Liver (tissue), 9 donors: Measurements from ENCODE around the gene PTPN6. TPM values are rescaled to one million over a fixed set of nuclear protein-coding genes. Genes with fewer than 3 reads are reported as not detected.
A peak's percentile ranks its signal among the peaks of the same experiment; 100 is the strongest.

Experiments
- DNase-seq: peaks from one replicate; pipeline ENCODE4 v3.0.0-alpha.2; 2017; ENCODE audit warnings: low spot score
- H3K27ac ChIP-seq, 2 donors: one replicate each; pipeline ENCODE4 v1.7.0; 2013; ENCODE audit warnings: inconsistent platforms in 2 of 2, low read length in 2 of 2, control low read depth in 1 of 2, low read depth in 1 of 2, mild to moderate bottlenecking in 1 of 2
- H3K27me3 ChIP-seq, 4 donors: one replicate each; pipeline versions ENCODE4 v1.6.1 to v1.7.0; 2013; ENCODE audit warnings: low read length in 3 of 4, inconsistent platforms in 1 of 4, mild to moderate bottlenecking in 1 of 4, moderate library complexity in 1 of 4; ENCODE audit not compliant: control insufficient read depth in 4 of 4, insufficient read depth in 4 of 4
- H3K36me3 ChIP-seq, 4 donors: one replicate each; pipeline versions ENCODE4 v1.6.1 to v1.7.0; 2013; ENCODE audit warnings: low read length in 3 of 4, mild to moderate bottlenecking in 3 of 4, low read depth in 1 of 4, moderate library complexity in 1 of 4; ENCODE audit not compliant: control insufficient read depth in 4 of 4, insufficient read depth in 3 of 4
- H3K4me1 ChIP-seq, 4 donors: one replicate each; pipeline versions ENCODE4 v1.6.1 to v1.7.0; 2013; ENCODE audit warnings: low read length in 3 of 4, mild to moderate bottlenecking in 3 of 4, moderate library complexity in 1 of 4; ENCODE audit not compliant: control insufficient read depth in 4 of 4, insufficient read depth in 4 of 4
- H3K4me3 ChIP-seq, 3 donors: one replicate each; pipeline versions ENCODE4 v1.6.1 to v1.7.0; 2013; ENCODE audit warnings: low read length in 3 of 3, control low read depth in 1 of 3, low read depth in 1 of 3, mild to moderate bottlenecking in 1 of 3
- H3K9ac ChIP-seq, 2 donors: one replicate each; pipeline ENCODE4 v1.7.0; 2013; ENCODE audit warnings: low read length in 2 of 2, mild to moderate bottlenecking in 2 of 2, moderate library complexity in 2 of 2, control low read depth in 1 of 2, low read depth in 1 of 2
- H3K9me3 ChIP-seq, 4 donors: one replicate each; pipeline versions ENCODE4 v1.6.1 to v1.7.0; 2013; ENCODE audit warnings: low read length in 3 of 4; ENCODE audit not compliant: control insufficient read depth in 4 of 4
- CTCF ChIP-seq: fragments of 150-350 bp; IDR thresholded peaks from 2 replicates; pipeline ENCODE4 v1.5.1; 2017; ENCODE audit warnings: improper control_type of control experiment, low read depth, low read length; ENCODE audit not compliant: missing input control
- EGR1 ChIP-seq, 2 donors: IDR thresholded peaks; 2 replicates each; pipeline ENCODE4 v1.6.1; 2016 to 2018; ENCODE audit warnings: antibody characterized with exemption in 2 of 2, low read depth in 2 of 2
- FOXA1 ChIP-seq: IDR thresholded peaks from 2 replicates; pipeline ENCODE4 v1.6.1; 2016; ENCODE audit warnings: antibody characterized with exemption
- FOXA2 ChIP-seq: IDR thresholded peaks from 2 replicates; pipeline ENCODE4 v1.6.1; 2016; ENCODE audit warnings: antibody characterized with exemption
- HNF4A ChIP-seq, 2 donors: conservative IDR thresholded peaks; 2 replicates each; pipeline ENCODE4 v1.6.1; 2016; ENCODE audit warnings: antibody characterized with exemption in 2 of 2, mild to moderate bottlenecking in 2 of 2
- HNF4G ChIP-seq: IDR thresholded peaks from 2 replicates; pipeline ENCODE4 v1.6.1; 2016; ENCODE audit warnings: antibody characterized with exemption
- JUND ChIP-seq, 2 donors: IDR thresholded peaks; 2 replicates each; pipeline ENCODE4 v1.6.1; 2016; ENCODE audit warnings: antibody characterized with exemption in 2 of 2
- MAX ChIP-seq: IDR thresholded peaks from 2 replicates; pipeline ENCODE4 v1.6.1; 2016; ENCODE audit warnings: antibody characterized with exemption
- REST ChIP-seq: IDR thresholded peaks from 2 replicates; pipeline ENCODE4 v1.6.1; 2016; ENCODE audit warnings: antibody characterized with exemption, mild to moderate bottlenecking
- RXRA ChIP-seq, 2 donors: IDR thresholded peaks; 2 replicates each; pipeline ENCODE4 v1.6.1; 2017 to 2018; ENCODE audit warnings: antibody characterized with exemption in 2 of 2, mild to moderate bottlenecking in 1 of 2
- SP1 ChIP-seq: IDR thresholded peaks from 2 replicates; pipeline ENCODE4 v1.6.1; 2018; ENCODE audit warnings: antibody characterized with exemption, mild to moderate bottlenecking
- TAF1 ChIP-seq: conservative IDR thresholded peaks from 2 replicates; pipeline ENCODE4 v1.6.1; 2016; ENCODE audit warnings: antibody characterized with exemption, mild to moderate bottlenecking
- WGBS: extraction: QIAGEN DNeasy Blood & Tissue Kit; methylation state at CpG from one replicate; pipeline ENCODE4 v1.1.7; 2013; 5-methylcytosine and 5-hydroxymethylcytosine counted together
- polyA plus RNA-seq, 2 donors: library from polyadenylated mRNA; stranded (reverse) in 1 of 2; unstranded in 1 of 2; fragments of 200-250 nt in 1 of 2; fragments of >200 nt in 1 of 2; fragmentation: Nextera tagmentation in 1 of 2; extraction: Ambion mirVana in 1 of 2; gene quantifications; one replicate each; pipeline versions ENCODE4 v1.2.1 to v1.2.3, GENCODE V29; 2013 to 2015
- total RNA-seq, 2 donors: library from RNA; depleted of rRNA; stranded (reverse); fragments of >200 nt; gene quantifications; one replicate each; pipeline ENCODE4 v1.2.3, GENCODE V29; 2014
- donor health status: healthy.
- donor health status: healthy.
- donor health status: healthy.
- donor health status: healthy.
- donor health status: healthy.

The PTPN6 gene
- total and polyA plus RNA-seq, 4 donors: 15.2 to 41.0 (median 19.6) TPM

GRCh38 chr12:6965026-6965661 is 14.0 kb downstream of the PTPN6 start (continued):
- TF ChIP-seq TAF1 (no peak), REST (peak; percentile 30), EGR1 (IDR thresholded peaks at IDR 0.05; ENCODE audit: low read depth in 2 of 2) (no peak)

GRCh38 chr12:6965714-6966113 is 14.6 kb downstream of the PTPN6 start:
- H3K9me3 ChIP-seq: no peaks in the 10 kb centered on the region
- no peak for DNase-seq
- H3K27ac ChIP-seq: peak overlapping the region; percentile 62 to 74
- peaks cover 13 to 34% (median 28%) of the 10 kb centered on the region in 4 donors for H3K36me3 ChIP-seq
- peaks cover 8 to 42% (median 24%) of the 10 kb centered on the region in 4 donors for H3K4me1 ChIP-seq
- no peak overlapping the region for H3K4me3 ChIP-seq
- 81% methylated on average over 4 of the region's 4 CpGs for WGBS
- TF ChIP-seq MAX: no peak
- TF ChIP-seq JUND (IDR thresholded peaks at IDR 0.05): no peak
- TF ChIP-seq FOXA1: no peak
- TF ChIP-seq FOXA2: no peak
- no peak for TF ChIP-seq CTCF
- TF ChIP-seq EGR1 (IDR thresholded peaks at IDR 0.05; ENCODE audit: low read depth in 2 of 2): no peak
- no peak for TF ChIP-seq SP1
- no peak for TF ChIP-seq HNF4G
- no peak overlapping the region for H3K9ac ChIP-seq
- no peaks in the 10 kb centered on the region for H3K27me3 ChIP-seq

GRCh38 chr12:6966351-6966750 is 15.2 kb downstream of the PTPN6 start:
- Histone ChIP-seq H3K27ac (no peak overlapping the region), H3K4me1 (peaks cover 6 to 36% (median 21%) of the 10 kb centered on the region in 4 donors), H3K4me3 (no peak overlapping the region), H3K36me3 (peaks cover 13 to 34% (median 28%) of the 10 kb centered on the region in 4 donors), H3K27me3 (no peaks in the 10 kb centered on the region), H3K9ac (no peak overlapping the region), H3K9me3 (no peaks in the 10 kb centered on the region)
- no peak for DNase-seq
- 85% methylated on average over 7 of the region's 7 CpGs for WGBS
- no peak for TF ChIP-seq RXRA (IDR thresholded peaks at IDR 0.05)
- no peak for TF ChIP-seq MAX
- TF ChIP-seq FOXA2: no peak
- TF ChIP-seq HNF4A (conservative IDR thresholded peaks at IDR 0.05): no peak
- no peak for TF ChIP-seq JUND (IDR thresholded peaks at IDR 0.05)
- TF ChIP-seq TAF1: no peak
